CD4-positive, alpha-beta memory T cell (primary cell): ENCODE data around the gene SLC1A5. TPM values are rescaled to one million over a fixed set of nuclear protein-coding genes. Genes with fewer than 3 reads are reported as not detected.
"Not testable (repeated sequence)": the region's sequence is repeated elsewhere in the genome, so short reads cannot be mapped to it uniquely, and the experiment has no call there.

Experiments used
- CTCF ChIA-PET: fragments of 350-600 bp; sonication (Branson Sonifier 250); formaldehyde crosslinking; loops from one replicate; lab custom pipeline; 2021; ENCODE audit warnings: inconsistent platforms; ENCODE audit not compliant: partially characterized antibody; lab: Charles Lee
- POLR2A ChIA-PET: fragments of 350-600 bp; sonication (Branson Sonifier 250); formaldehyde crosslinking; loops from one replicate; lab custom pipeline; 2021; ENCODE audit not compliant: partially characterized antibody; lab: Charles Lee
- DNase-seq, 5 donors: peaks; one replicate each; pipeline versions ENCODE4 v3.0.0 to v3.0.0-alpha.2; 2020 to 2022; ENCODE audit warnings: mixed read lengths in 1 of 5
- H3K27ac ChIP-seq: one replicate; pipeline ENCODE4 v1.7.0; 2013; ENCODE audit warnings: low read depth, low read length
- H3K27me3 ChIP-seq: 2 replicates; pipeline ENCODE4 v1.7.0; 2013; ENCODE audit warnings: mild to moderate bottlenecking, low read length, moderate library complexity; ENCODE audit not compliant: insufficient read depth
- H3K36me3 ChIP-seq: 2 replicates; pipeline ENCODE4 v1.7.0; 2013; ENCODE audit warnings: mild to moderate bottlenecking, low read length, moderate library complexity; ENCODE audit not compliant: insufficient read depth
- H3K4me1 ChIP-seq: 2 replicates; pipeline ENCODE4 v1.7.0; 2013; ENCODE audit warnings: mild to moderate bottlenecking, low read length, moderate library complexity; ENCODE audit not compliant: insufficient read depth
- H3K4me3 ChIP-seq, 2 donors: one replicate each; pipeline ENCODE4 v1.7.0; 2013; ENCODE audit warnings: low read length in 2 of 2, mild to moderate bottlenecking in 1 of 2
- H3K9me3 ChIP-seq, 2 donors: one replicate each; pipeline ENCODE4 v1.7.0; 2013; ENCODE audit warnings: low read length in 2 of 2, control low read depth in 1 of 2; ENCODE audit not compliant: control insufficient read depth in 1 of 2
- H3K27ac Mint-ChIP-seq, 7 donors: one replicate each; pipeline ENCODE4 v1.8.0; 2020 to 2021; ENCODE audit warnings: mixed read lengths in 7 of 7, mild to moderate bottlenecking in 6 of 7, inconsistent platforms in 3 of 7, moderate library complexity in 3 of 7
- H3K27me3 Mint-ChIP-seq, 2 donors: one replicate each; pipeline ENCODE4 v1.8.0; 2020 to 2021; ENCODE audit warnings: mixed read lengths in 2 of 2
- H3K36me3 Mint-ChIP-seq, 2 donors: one replicate each; pipeline ENCODE4 v1.8.0; 2020 to 2021; ENCODE audit warnings: mixed read lengths in 2 of 2, inconsistent platforms in 1 of 2, mild to moderate bottlenecking in 1 of 2
- H3K4me1 Mint-ChIP-seq, 4 donors: one replicate each; pipeline ENCODE4 v1.8.0; 2020 to 2021; ENCODE audit warnings: mixed read lengths in 4 of 4, mild to moderate bottlenecking in 1 of 4
- H3K4me3 Mint-ChIP-seq, 8 donors: one replicate each; pipeline ENCODE4 v1.8.0; 2020 to 2021; ENCODE audit warnings: mixed read lengths in 8 of 8, mild to moderate bottlenecking in 7 of 8, moderate library complexity in 6 of 8, inconsistent platforms in 3 of 8
- H3K9me3 Mint-ChIP-seq, 8 donors: one replicate each; pipeline ENCODE4 v1.8.0; 2020 to 2021; ENCODE audit warnings: mixed read lengths in 8 of 8, mild to moderate bottlenecking in 5 of 8, inconsistent platforms in 3 of 8, moderate library complexity in 1 of 8
- intact Hi-C: fragments of 100-400 bp; cut with micrococcal nuclease; formaldehyde crosslinking; loops from one replicate; pipeline ENCODE4 v1.15.1; 2023
- polyA plus RNA-seq, 2 donors: library from polyadenylated mRNA; unstranded; fragments of 300-500 nt; fragmentation: Illumina TruSeq; gene quantifications; one replicate each; pipeline ENCODE4 v1.2.3, GENCODE V29; 2021
- total RNA-seq, 2 experiments: library from RNA; stranded (reverse); gene quantifications; one replicate each; pipeline ENCODE4 v1.2.3, GENCODE V29; 2021

Gene SLC1A5
- total and polyA plus RNA-seq, 4 experiments from 2014 or later = 7.2 to 22.1 (median 20.3) TPM

GRCh38 chr19:46813839-46814358 lies 25.5 kb upstream of the SLC1A5 start:
- H3K4me3 Mint-ChIP-seq = no peak overlapping the region
- Histone ChIP-seq H3K27ac (no peak overlapping the region), H3K4me1 (no peaks in the 10 kb centered on the region), H3K27me3 (no peaks in the 10 kb centered on the region), H3K36me3 (no peaks in the 10 kb centered on the region), H3K4me3 (no peak overlapping the region), H3K9me3 (no peaks in the 10 kb centered on the region)
- intact Hi-C loops = no loop called here
- H3K36me3 Mint-ChIP-seq = no peaks in the 10 kb centered on the region
- no peaks in the 10 kb centered on the region for H3K9me3 Mint-ChIP-seq
- DNase-seq = no peak
- ChIA-PET POLR2A (no interaction called here), CTCF (no interaction called here)
- H3K4me1 Mint-ChIP-seq = peaks cover under 1 to 5% (median 2%) of the 10 kb centered on the region in 4 donors
- H3K27ac Mint-ChIP-seq = no peak overlapping the region
- peaks cover 0 to 2% of the 10 kb centered on the region in 2 donors for H3K27me3 Mint-ChIP-seq

DNA sequence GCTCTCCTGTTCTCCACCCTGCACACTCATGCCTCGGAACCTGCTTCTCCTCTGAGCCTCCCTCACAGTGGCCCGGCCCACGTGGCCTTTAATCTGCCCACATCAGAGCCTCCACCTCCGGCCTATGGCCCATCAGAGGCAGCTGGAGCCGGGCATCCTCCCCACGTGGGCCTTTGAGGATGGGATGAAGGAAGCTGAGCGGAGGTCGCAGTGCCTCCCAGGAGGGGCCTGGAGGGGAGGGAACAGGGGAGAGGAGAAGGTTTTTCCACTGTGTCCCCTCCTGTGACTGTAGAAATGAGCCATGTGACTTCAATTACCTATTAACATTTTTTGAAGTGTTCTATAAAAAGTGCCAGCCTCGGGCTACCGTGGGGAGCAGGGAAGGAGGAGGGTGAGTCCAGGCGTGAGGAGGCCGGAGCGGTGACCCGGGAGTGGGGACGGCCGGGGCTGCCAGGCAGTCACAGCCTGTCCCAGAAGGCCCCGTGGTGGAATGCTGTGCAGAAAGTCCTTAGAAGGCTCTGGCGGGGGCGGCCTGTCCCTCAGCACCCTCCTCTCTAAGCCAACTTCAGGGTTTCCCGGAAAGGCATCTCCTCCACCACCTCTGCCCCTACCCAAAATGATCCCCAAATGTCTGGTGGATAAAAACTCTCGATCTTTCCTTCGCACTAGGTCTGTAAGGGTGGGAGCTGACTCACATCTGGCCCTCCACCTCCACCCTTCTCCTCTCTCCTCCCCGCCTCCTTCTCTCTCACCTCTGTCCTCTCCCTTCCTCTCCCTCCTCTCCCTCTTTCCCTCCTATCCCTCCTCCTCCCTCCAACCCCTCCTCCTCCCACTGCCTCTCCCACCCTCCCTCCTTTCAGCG lies 24.8 kb upstream of the SLC1A5 start:
- no peaks in the 10 kb centered on the region for H3K4me1 ChIP-seq
- H3K9me3 ChIP-seq = no peaks in the 10 kb centered on the region
- POLR2A ChIA-PET = no interaction called here
- H3K27ac ChIP-seq = no peak overlapping the region
- CTCF ChIA-PET = interaction anchor here (1.4 to 2.3 kb wide), 2 partner anchors 46 to 55 kb away, joined by 4 to 8 read pairs; no protein-coding TSS in a partner anchor
- no peak for DNase-seq
- Mint-ChIP-seq H3K9me3 (no peaks in the 10 kb centered on the region), H3K4me3 (no peak overlapping the region), H3K36me3 (no peaks in the 10 kb centered on the region), H3K27me3 (peaks cover 0 to 2% of the 10 kb centered on the region in 2 donors), H3K27ac (no peak overlapping the region), H3K4me1 (peaks cover 0 to 3% (median 2%) of the 10 kb centered on the region in 4 donors)
- H3K27me3 ChIP-seq = no peaks in the 10 kb centered on the region
- no peak overlapping the region for H3K4me3 ChIP-seq
- intact Hi-C loops = no loop called here
- no peaks in the 10 kb centered on the region for H3K36me3 ChIP-seq

- Histone ChIP-seq H3K27ac (no peak overlapping the region), H3K9me3 (no peaks in the 10 kb centered on the region), H3K4me1 (no peaks in the 10 kb centered on the region), H3K27me3 (no peaks in the 10 kb centered on the region), H3K36me3 (no peaks in the 10 kb centered on the region), H3K4me3 (no peak overlapping the region)
- ChIA-PET CTCF (interaction anchor here (0.7 to 2.7 kb wide), 2 partner anchors 31 to 684 kb away, joined by 5 to 11 read pairs; no protein-coding TSS in a partner anchor), POLR2A (no interaction called here)
- H3K9me3 Mint-ChIP-seq = no peaks in the 10 kb centered on the region
- H3K4me3 Mint-ChIP-seq = no peak overlapping the region
- intact Hi-C loops = no loop called here
- DNase-seq = no peak
- H3K4me1 Mint-ChIP-seq = no peaks in the 10 kb centered on the region
- peaks cover 0 to 2% of the 10 kb centered on the region in 2 donors for H3K27me3 Mint-ChIP-seq
- H3K27ac Mint-ChIP-seq = no peak overlapping the region
- H3K36me3 Mint-ChIP-seq = no peaks in the 10 kb centered on the region
Observed at GRCh38 chr19:46809534-46810272, 21.3 kb upstream of the SLC1A5 start.

DNA sequence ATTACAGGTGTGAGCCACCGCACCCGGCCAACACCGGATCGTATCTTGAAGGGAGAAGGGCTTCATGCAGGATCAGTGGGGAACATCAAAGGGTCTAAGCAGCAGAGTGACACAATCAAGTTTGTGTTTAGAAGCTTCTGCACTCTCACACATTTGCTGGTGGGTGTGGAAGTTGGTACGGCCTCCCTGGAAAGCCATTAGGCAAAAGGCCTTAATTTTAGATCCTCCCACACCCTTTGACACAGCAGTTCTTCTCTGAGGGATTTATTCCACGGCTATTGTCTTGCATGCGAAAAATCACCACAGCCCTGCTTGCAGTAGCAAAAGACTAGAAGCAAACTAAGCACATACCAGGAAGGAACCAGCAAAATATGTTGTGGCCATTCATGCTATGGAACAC lies 18.3 kb upstream of the SLC1A5 start:
- Mint-ChIP-seq H3K27ac (peak overlapping the region in 1 of 7 donors; percentile 29), H3K36me3 (no peaks in the 10 kb centered on the region), H3K9me3 (no peaks in the 10 kb centered on the region), H3K4me1 (no peaks in the 10 kb centered on the region), H3K4me3 (no peak overlapping the region), H3K27me3 (no peaks in the 10 kb centered on the region)
- H3K4me1 ChIP-seq = no peaks in the 10 kb centered on the region
- H3K27me3 ChIP-seq = no peaks in the 10 kb centered on the region
- DNase-seq = no peak
- H3K36me3 ChIP-seq = no peaks in the 10 kb centered on the region
- CTCF ChIA-PET = interaction anchor here (0.9 to 2.6 kb wide), 3 partner anchors 34 to 77 kb away, joined by 3 to 13 read pairs (median 4); no protein-coding TSS in a partner anchor
- no peak overlapping the region for H3K4me3 ChIP-seq
- POLR2A ChIA-PET = no interaction called here
- H3K27ac ChIP-seq = no peak overlapping the region
- intact Hi-C loops = no loop called here
- no peaks in the 10 kb centered on the region for H3K9me3 ChIP-seq

- H3K36me3 ChIP-seq, H3K9me3 ChIP-seq, H3K36me3 Mint-ChIP-seq, H3K4me3 Mint-ChIP-seq, H3K27ac Mint-ChIP-seq, POLR2A ChIA-PET, DNase-seq, H3K4me1 ChIP-seq, H3K4me3 ChIP-seq, H3K4me1 Mint-ChIP-seq, H3K27me3 ChIP-seq, H3K9me3 Mint-ChIP-seq, H3K27me3 Mint-ChIP-seq, intact Hi-C loops, H3K27ac ChIP-seq: not testable (repeated sequence)
- CTCF ChIA-PET = interaction anchor here (0.7 to 2.6 kb wide), 5 partner anchors 17 to 545 kb away, joined by 3 to 13 read pairs (median 5); partner anchors contain the start of gene DHX34
Observed at GRCh38 chr19:46804432-46804831, 16.0 kb upstream of the SLC1A5 start.

- no peaks in the 10 kb centered on the region for H3K36me3 Mint-ChIP-seq
- no peaks in the 10 kb centered on the region for H3K27me3 ChIP-seq
- CTCF ChIA-PET = interaction anchor here (1.0 kb wide), 1 partner anchor 37 kb away, joined by 6 read pairs; no protein-coding TSS in a partner anchor
- H3K9me3 ChIP-seq = no peaks in the 10 kb centered on the region
- POLR2A ChIA-PET = no interaction called here
- H3K36me3 ChIP-seq = no peaks in the 10 kb centered on the region
- H3K9me3 Mint-ChIP-seq = no peaks in the 10 kb centered on the region
- no peak for DNase-seq
- no peak overlapping the region for H3K4me3 Mint-ChIP-seq
- no peak overlapping the region for H3K27ac Mint-ChIP-seq
- intact Hi-C loops = no loop called here
- no peaks in the 10 kb centered on the region for H3K4me1 ChIP-seq
- H3K27ac ChIP-seq = no peak overlapping the region
- no peak overlapping the region for H3K4me3 ChIP-seq
- no peaks in the 10 kb centered on the region for H3K4me1 Mint-ChIP-seq
- H3K27me3 Mint-ChIP-seq = no peaks in the 10 kb centered on the region
Observed at GRCh38 chr19:46803555-46803954, 15.2 kb upstream of the SLC1A5 start.

DNA sequence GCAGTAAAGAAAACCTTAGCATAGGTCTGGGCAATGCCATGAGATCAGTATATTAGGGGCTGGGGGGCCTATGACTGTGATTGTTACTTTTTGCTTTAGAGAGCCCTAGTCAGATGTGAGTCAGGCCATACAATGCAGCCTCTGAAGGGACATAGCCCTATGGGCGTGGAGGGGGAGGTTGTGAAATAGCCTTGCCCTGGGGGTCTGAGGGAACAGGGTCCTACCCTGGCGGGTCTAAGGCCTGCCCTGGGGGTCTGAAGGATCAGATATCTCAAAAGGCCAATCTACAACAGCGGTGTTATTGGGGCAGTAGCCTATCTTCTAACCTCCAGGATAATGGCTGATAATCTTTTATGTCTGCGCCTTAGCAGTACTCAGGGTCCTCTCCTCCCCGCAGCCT lies 13.8 kb upstream of the SLC1A5 start:
- intact Hi-C loops = no loop called here
- Histone ChIP-seq H3K27me3 (no peaks in the 10 kb centered on the region), H3K4me3 (no peak overlapping the region), H3K27ac (no peak overlapping the region), H3K9me3 (no peaks in the 10 kb centered on the region), H3K4me1 (no peaks in the 10 kb centered on the region), H3K36me3 (no peaks in the 10 kb centered on the region)
- DNase-seq = no peak
- Mint-ChIP-seq H3K36me3 (no peaks in the 10 kb centered on the region), H3K9me3 (no peaks in the 10 kb centered on the region), H3K27me3 (no peaks in the 10 kb centered on the region), H3K4me1 (no peaks in the 10 kb centered on the region), H3K4me3 (no peak overlapping the region), H3K27ac (no peak overlapping the region)
- ChIA-PET POLR2A (no interaction called here), CTCF (no interaction called here)
